ENCODE data around the gene SCT. TPM values are rescaled to one million over a fixed set of nuclear protein-coding genes. Genes with fewer than 3 reads are reported as not detected.

Gene SCT
- total and polyA plus RNA-seq, 2 of the 8 experiments (the other 6 are each of a cell fraction or from before 2014, with no cell fraction given) = 1.7 to 2.0 TPM

DNA sequence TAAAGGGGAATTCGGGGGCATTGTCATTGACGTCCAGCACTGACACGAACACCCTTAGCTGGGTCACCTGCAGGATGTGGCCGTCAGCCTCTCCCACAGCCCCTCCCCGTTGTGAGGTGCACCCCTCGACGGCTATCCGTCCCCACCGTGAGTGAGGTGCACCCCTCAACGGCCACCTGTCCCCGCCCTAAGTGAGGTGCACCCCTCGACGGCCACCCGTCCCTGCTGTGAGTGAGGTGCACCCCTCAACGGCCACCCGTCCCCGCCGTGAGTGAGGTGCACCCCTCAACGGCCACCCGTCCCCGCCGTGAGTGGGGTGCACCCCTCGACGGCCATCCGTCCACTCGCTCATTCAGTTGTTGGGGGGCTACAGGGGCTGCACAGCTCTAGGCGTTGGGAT lies 5.1 kb downstream of the SCT start (continued):
- TF ChIP-seq GABPA (IDR thresholded peaks at IDR 0.05; ENCODE audit: borderline replicate concordance, insufficient read depth, low read length) = no peak
